Measurements from ENCODE around the gene BICRA. TPM values are rescaled to one million over a fixed set of nuclear protein-coding genes. Genes with fewer than 3 reads are reported as not detected.

Gene BICRA
- total RNA-seq, 1 experiment from 2014 or later, result 29.3 TPM

- no peaks in the 10 kb centered on the region for H3K9me3 Mint-ChIP-seq
- Histone ChIP-seq H3K56ac (ENCODE audit: insufficient read length, low read depth, low read length) (no peak overlapping the region), H4K20me1 (ENCODE audit: control insufficient read depth, insufficient read depth, insufficient read length) (no peaks in the 10 kb centered on the region), H4K91ac (ENCODE audit: insufficient read length, low read depth, low read length) (no peak overlapping the region), H2BK15ac (ENCODE audit: low read depth, low read length) (no peak overlapping the region; the same call in 1 of the 2 replicates), H3K9ac (ENCODE audit: extremely low read depth, insufficient read length, low read length) (peak overlapping the region; percentile 91), H2AFZ (ENCODE audit: low read length) (no peak overlapping the region), H2BK5ac (ENCODE audit: insufficient read length, low read length) (no peak overlapping the region), H3K27ac (ENCODE audit: insufficient read length, low read depth, low read length) (no peak overlapping the region), H3K79me2 (ENCODE audit: insufficient read depth, low read length) (peaks cover 19% of the 10 kb centered on the region; the same call in 1 of the 2 replicates), H3T11ph (ENCODE audit: low read length) (no peak overlapping the region), H3K79me1 (ENCODE audit: insufficient read depth, low read depth, low read length, poor library complexity, severe bottlenecking) (peaks cover 8% of the 10 kb centered on the region), H3K27me3 (ENCODE audit: insufficient read depth, low read length) (no peaks in the 10 kb centered on the region), H3K18ac (ENCODE audit: insufficient read length, low read depth, low read length) (no peak overlapping the region), H2BK20ac (ENCODE audit: low read depth, low read length, poor library complexity, severe bottlenecking) (no peak overlapping the region), H2AK5ac (ENCODE audit: insufficient read length, low read length) (no peak overlapping the region), H3K4ac (ENCODE audit: low read depth, low read length) (no peak overlapping the region), H3K14ac (ENCODE audit: insufficient read depth, low read length) (peak overlapping the region; percentile 76; the same call in 1 of the 2 replicates), H4K8ac (replicated peaks; ENCODE audit: insufficient read length, low read depth, low read length) (no peak overlapping the region), H3K4me2 (ENCODE audit: insufficient read depth, insufficient read length, low read length) (peak overlapping the region; percentile 94), H3K23ac (ENCODE audit: insufficient read length, low read depth, low read length) (no peak overlapping the region), H3K9me3 (ENCODE audit: control insufficient read depth, low read depth, low read length) (no peaks in the 10 kb centered on the region), H3K4me1 (ENCODE audit: insufficient read depth, low read length) (peaks cover 4% of the 10 kb centered on the region; the same call in 1 of the 2 replicates), H2BK120ac (ENCODE audit: low read depth, low read length, poor library complexity, severe bottlenecking) (no peak overlapping the region), H3K23me2 (ENCODE audit: insufficient read length, low read depth, low read length, poor library complexity, severe bottlenecking) (peaks cover 9% of the 10 kb centered on the region), H2BK12ac (ENCODE audit: insufficient read length, low read depth, low read length) (no peak overlapping the region), H4K5ac (ENCODE audit: insufficient read length, low read depth, low read length) (no peak overlapping the region)
- H3K27me3 Mint-ChIP-seq (ENCODE audit: low read depth), result no peaks in the 10 kb centered on the region; the same call in 1 of the 2 replicates
- peaks cover 22 to 26% of the 10 kb centered on the region in 2 experiments for H3K4me1 Mint-ChIP-seq
- peak overlapping the region in 2 of 3 experiments; percentile 48 to 91; a peak in 5 of 7 replicates for H3K27ac Mint-ChIP-seq
- H3K4me3 Mint-ChIP-seq, result peak overlapping the region; percentile 82 to 88
- WGBS (ENCODE audit: extremely low coverage, insufficient read length, low lambda C conversion rate), result no CpG with 5 or more reads among the region's 94 CpGs
- DNase-seq, result peak; percentile 93
- peaks cover 0 to 14% (median 5%) of the 10 kb centered on the region in 3 experiments; a peak in 6 of 7 replicates for H3K36me3 Mint-ChIP-seq (ENCODE audit: insufficient read depth in 1 of 3, low read depth in 3 of 3)
- TF ChIP-seq, protein P1, sequence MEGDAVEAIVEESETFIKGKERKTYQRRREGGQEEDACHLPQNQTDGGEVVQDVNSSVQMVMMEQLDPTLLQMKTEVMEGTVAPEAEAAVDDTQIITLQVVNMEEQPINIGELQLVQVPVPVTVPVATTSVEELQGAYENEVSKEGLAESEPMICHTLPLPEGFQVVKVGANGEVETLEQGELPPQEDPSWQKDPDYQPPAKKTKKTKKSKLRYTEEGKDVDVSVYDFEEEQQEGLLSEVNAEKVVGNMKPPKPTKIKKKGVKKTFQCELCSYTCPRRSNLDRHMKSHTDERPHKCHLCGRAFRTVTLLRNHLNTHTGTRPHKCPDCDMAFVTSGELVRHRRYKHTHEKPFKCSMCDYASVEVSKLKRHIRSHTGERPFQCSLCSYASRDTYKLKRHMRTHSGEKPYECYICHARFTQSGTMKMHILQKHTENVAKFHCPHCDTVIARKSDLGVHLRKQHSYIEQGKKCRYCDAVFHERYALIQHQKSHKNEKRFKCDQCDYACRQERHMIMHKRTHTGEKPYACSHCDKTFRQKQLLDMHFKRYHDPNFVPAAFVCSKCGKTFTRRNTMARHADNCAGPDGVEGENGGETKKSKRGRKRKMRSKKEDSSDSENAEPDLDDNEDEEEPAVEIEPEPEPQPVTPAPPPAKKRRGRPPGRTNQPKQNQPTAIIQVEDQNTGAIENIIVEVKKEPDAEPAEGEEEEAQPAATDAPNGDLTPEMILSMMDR (conservative IDR thresholded peaks at IDR 0.05), result peak; percentile 39; the same call in 1 of the 3 replicates
These were observed 638 bp upstream of the BICRA start for GRCh38 chr19:47608074-47608918.

All from H9 (cell line).